NCI-H2107 (cell line): ENCODE results near the gene FAM3C.
"Not testable (repeated sequence)": the region's sequence is repeated elsewhere in the genome, so short reads cannot be mapped to it uniquely, and the experiment has no call there.

Experiments used
- DNase-seq: peaks from one replicate; lab custom pipeline; 2025; lab: John Stamatoyannopoulos, UW

The FAM3C gene, protein sequence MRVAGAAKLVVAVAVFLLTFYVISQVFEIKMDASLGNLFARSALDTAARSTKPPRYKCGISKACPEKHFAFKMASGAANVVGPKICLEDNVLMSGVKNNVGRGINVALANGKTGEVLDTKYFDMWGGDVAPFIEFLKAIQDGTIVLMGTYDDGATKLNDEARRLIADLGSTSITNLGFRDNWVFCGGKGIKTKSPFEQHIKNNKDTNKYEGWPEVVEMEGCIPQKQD

GRCh38 chr7:121395961-121396757, at the start of gene FAM3C:
TSS of gene FAM3C (minus strand) at chr7:121396308. CDS start at chr7:121382969, 13,339 bp downstream.
- peak; percentile 83 for DNase-seq

DNA sequence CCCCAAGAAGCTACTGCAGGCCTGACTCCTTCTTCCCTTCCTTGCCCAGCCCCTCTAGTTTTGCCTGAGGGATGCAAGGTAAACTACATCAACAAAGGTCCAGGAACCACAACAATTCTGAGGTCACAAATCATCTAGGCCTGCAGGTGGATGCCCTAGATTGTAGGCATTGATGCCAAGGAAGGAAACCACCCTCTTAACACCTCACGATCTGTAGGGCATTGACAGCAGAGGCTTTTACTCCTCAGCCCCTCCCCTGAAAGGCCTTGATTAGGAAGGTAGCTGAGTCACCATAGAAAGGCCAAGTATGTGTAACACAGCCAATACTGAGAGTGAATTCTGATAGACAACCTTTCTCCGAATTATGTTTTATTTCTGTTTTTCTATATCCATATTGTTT, 46.7 kb upstream of the FAM3C start:
- no peak for DNase-seq

DNA sequence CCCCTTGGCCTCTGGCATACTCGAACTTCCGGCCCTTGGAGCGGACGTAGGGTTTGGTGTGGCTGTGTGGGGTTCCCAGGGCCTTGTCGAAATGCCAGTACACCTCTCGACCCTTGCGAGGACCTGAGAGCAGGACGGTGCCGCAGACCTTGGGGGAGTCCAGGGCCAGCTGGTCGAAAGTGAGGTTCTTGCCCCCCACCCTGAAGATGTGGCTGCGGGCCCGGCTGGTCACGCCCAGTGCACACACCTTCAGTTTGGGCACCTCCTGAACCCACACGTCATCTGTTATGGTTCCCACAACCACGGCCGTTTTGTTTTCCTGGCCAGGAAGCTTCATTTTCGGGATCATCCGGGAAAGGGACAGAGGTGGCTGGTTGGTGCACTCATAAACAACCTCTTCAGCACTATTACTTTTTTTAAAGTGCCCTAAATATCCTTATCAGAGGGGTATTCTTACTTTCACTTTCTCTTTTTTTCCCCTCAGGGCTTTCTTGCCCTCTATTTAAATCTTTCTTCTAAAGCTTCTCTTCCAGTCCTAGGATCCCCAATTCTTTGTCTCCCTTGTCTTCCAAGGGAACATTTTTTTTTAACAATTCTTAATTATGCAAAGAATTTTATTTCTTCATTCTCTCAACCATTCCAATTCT, 44.9 kb upstream of the FAM3C start:
- no peak for DNase-seq

GRCh38 chr7:121438043-121438955, 42.2 kb upstream of the FAM3C start:
- not testable (repeated sequence) for DNase-seq

DNA sequence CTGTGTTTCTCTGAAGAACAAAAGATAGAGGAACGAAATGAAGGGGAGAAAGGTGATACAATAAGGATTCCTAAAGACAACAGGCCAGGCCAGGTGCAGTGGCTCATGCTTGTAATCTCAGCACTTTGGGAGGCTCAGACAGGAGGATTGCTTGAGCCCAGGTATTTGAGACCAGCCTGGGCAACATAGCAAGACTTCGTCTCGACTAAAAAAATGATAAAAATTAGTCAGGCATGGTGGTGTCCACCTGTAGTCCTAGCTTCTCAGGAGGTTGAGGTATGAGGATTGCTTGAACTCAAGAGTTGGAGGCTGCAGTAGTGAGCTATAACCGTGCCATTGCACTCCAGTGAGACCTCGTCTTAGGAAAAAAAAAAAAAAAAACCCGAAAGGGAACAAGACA, 41.4 kb upstream of the FAM3C start:
- no peak for DNase-seq

- DNase-seq, result no peak
Measured at GRCh38 chr7:121436688-121437087, 40.6 kb upstream of the FAM3C start.

DNA sequence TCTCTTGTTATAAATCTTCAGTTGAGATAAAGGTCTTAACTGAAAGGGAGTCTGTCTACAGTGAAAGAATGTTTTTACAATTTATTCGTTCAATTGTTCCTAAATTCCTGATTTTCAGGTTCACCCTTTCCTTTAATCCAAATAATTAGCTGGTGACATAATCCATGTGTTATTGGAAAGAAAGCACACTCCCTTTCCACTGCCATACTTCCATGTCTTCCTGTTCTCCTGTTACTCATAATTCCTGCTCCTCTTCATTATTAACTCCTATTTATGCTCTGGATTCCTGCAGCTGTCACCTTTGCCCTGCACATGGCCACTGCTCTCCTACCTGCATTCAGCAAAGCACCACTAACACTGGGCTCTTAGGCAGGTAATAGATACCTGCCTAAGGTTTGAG, 40.0 kb upstream of the FAM3C start:
- no peak for DNase-seq

DNA sequence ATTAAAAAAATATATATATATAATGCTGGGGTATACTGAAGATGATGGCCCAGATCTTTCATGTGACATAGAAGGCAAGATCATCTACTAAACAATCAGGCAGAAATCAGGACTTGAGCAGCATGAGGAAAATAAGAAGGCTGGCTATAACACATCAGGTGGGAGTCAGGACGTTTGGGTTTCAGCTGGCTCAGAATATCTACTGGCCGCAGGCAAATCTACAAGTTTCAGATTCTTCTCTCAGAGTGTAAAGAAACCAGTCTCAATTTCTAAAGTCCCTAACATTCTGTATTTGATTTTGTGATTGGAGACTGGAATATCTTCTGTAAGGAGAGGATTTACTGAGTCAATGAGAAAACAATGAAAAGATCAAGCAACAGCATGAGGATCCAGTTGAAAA, 37.7 kb upstream of the FAM3C start:
- no peak for DNase-seq

DNA sequence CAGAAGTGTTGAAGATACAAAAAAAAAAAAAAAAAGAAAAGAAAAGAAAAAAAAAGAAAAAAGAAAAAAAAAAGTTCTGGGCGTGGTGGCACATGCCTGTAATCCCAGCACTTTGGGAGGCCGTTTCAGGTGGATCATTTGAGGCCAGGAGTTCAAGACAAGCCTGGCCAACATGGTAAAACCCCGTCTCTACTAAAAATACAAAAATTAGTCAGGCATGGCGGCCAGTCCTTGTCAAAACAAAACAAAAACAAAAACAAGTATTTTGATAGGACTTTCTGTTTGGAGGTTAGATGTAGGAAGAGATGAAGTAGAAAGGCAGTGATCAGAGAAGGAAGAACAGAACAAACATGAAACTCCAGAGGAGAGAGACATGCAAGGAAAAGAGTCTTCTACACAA, 36.4 kb upstream of the FAM3C start:
- DNase-seq, result not testable (repeated sequence)

DNA sequence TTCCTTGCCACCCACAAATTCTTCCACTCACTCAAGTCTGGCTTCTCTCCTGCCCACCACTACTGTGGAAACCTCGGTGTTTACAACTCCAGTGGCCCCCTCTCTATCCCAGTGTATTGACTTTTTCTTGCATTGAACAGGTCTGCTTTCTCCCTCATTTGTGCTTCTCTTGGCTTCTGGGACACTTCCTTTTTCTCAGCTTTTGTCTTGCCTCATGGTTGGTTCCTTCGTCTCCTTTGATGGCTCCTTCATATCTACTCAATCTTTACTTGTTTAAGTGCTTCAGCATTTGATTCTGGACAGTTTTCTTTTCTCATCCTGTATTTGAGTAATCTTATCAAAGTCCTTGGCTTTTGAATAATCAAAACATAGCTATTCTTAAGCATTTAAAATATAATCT, 35.9 kb upstream of the FAM3C start:
- no peak for DNase-seq

DNA sequence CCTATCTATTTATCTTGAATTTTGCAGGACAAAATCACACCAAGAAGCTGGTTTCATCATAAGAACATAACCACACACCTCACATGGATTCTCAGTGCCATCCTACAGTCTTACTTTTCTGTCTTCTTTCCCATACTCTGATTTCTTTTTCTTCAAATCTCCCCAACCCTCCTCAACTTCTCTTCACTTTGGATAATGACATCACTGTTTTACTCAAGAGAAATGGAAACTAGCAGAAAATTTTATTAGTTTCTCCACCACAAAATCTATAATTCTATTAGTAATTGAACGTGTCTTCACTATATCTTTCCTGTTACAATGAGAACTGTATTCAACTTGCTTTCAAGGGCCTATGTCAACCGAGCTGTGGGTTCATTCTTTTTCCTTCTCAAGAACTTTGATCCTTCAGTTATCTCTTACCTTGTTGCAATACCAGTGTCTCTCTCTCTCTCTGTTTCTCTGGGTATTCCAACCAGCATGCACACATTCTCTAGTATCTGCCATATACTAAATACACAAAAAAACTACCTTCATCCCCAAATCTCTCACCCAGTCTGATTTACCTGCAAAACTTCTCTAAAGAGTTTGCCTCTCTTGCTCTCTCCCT, 35.4 kb upstream of the FAM3C start:
- no peak for DNase-seq

- DNase-seq, result no peak
Measured at GRCh38 chr7:121430558-121430957, 34.5 kb upstream of the FAM3C start.

- DNase-seq, result no peak
Measured at GRCh38 chr7:121429798-121430197, 33.7 kb upstream of the FAM3C start.

DNA sequence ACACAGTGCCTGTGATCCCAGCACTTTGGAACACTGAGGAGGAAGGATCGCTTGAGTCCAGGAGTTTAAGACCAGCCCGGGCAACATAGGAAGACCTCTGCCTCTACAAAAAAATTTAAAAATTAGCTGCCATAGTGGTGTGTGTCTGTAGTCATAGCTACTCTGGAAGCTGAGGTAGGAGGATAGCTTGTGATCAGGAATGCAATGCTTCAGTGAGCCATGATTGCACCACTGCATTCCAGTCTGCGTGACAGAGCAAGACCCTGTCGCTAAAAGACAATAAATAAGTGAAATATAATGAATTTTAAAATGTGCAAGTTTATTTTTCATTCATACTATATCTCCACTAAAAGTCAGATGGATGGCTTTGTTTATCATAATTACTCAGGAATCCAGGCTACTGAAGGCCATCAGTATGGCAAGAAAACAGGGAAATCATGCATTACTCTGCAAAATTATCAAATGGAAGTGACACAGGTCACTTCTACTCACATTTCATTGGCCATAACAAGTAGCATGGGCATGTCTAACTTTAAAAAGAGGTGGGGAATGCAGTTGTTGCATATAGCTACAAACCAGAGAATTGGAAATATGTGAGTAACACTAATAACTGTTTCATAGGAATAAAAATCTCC, 32.9 kb upstream of the FAM3C start:
- DNase-seq, result no peak

DNA sequence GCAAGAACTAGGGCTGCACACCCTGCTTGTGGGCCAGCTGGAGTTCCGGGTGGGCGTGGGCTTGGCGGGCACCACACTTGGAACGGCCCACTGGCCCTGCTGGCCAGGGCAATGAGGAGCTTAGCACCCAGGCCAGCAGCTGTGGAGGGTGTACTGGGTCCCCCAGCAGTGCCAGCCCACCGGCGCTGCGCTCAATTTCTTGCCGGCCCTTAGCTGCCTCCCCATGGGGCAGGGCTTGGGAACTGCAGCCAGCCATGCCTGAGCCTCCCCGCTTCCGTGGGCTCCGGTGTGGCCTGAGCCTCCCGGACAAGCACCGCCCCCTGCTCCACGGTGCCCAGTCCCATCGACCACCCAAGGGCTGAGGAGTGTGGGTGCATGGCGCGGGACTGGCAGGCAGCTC, 25.6 kb upstream of the FAM3C start:
- DNase-seq, result not testable (repeated sequence)

DNA sequence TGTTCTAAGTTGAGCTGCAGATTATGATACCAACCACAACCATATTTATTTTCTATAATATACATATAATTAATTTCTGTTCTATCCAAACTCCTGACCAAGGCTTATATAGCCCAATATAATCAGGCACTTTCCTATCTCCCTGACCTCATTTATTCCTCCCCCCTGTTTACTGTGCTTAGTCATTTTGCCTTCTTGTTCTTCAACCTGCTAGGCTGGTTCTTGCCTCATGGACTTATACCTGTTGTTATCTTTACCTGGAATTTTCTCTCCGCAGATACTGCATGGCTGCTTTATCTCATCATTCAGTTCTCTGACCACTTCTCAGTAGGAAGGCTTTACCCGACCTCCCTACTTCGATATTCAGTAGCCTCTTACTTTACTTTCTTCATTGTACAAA, 24.9 kb upstream of the FAM3C start:
- DNase-seq, result no peak

DNA sequence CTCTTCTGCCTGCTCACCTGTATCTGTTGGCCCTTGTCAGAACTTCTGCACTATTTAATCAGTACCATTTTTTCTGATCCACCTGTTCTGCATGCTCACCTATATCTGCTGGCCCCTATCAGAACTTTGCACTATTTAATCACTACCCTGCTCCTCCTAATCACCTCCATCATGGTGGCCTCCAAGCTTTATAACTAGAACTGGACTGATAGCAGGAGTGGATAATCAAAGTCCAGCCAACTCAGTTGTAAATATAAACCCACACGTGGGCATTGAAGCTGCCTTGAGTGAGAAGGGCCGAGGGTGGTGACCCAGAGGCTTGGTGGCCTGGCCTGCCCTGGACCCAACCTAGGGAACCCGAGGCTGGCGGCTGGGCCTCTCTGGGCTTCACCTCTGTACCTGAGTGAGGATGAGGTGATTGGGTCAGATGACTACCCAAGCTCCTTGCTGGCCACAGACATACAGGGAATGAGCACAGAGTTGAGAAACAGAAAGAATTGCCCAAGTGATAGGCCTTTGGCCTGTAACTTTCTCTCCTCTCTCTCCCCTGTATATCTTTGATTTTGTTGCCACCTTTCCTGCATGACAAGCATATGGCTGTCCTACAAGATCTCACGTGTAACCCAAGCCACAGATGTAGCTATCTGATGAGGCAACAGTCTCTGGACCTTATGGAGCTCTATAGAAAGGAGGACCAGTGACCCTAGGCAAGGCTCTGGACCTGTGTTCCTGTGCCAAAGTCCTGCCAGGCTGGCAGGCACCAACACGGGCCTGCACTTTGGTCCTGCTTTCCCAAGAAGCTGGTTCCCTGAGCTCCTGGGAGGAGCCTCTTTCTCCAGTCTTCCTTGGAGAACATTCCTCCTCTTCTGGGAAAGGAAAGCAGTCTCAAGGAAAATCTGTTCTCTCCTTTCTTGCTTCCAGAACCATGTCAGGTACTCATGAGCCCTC, 23.4 kb upstream of the FAM3C start:
- DNase-seq, result no peak

DNA sequence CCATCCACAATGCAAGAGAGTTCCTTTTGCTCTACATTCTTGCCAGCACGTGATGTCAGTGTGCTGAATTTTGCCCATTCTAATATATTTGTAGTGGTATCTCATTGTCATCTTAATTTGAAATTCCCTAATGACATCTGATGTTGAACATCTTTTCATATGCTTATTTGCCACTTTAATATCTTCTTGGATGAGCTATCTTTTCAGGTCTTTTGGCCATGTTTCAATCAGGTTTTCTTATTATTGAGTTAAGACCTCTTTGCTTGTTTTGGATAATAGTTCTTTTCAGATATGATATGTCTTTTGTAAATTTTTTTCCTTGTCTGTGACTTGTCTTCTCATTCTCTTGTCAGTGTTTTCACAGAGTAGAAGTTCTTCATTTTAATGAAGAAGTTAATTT, 20.4 kb upstream of the FAM3C start:
- DNase-seq, result no peak

DNA sequence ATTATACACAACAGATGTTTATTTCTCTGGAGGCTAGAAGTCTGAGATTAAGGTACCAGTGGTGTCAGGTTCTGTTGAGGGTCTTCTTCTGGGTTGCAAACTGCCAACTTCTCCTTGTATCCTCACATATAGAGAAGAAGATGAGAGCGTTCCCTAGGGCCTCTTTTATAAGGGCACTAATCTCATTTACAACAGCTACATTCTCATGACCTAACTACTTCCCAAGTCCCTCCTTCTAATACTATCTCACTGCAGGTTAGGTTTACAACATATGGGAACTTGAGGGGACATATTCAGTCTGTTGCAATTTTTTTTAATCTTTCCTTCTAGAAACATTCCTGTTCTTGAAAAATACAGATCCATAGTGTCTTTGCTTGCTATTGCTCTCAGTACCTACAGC, 18.3 kb upstream of the FAM3C start:
- no peak for DNase-seq

DNA sequence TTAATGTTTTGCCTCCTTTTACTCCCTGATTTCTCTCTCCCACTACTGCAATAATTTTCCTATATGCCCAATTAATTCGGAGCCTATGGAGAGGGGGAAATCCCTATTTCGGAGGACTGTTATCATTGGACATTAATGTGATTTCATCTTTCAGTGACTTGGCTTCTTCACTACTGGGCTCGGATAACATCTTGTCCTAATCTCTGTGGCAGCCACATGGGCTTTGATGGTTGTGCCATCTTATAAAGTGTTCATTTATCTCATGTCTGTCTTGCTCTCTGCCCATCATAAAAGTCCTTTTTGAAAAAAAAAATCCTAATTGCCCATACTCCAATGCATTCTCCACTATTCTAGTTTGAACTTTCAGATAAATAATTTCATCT, 15.5 kb upstream of the FAM3C start:
- DNase-seq, result no peak
